OCI-LY7 (cell line): ENCODE measurements around the gene CCDC117.

Experiments
- CTCF ChIP-seq: fragments of 200-600 bp; sonication (generic); conservative IDR thresholded peaks from 2 replicates; pipeline ENCODE4 v1.5.1; 2014; ENCODE audit warnings: mild to moderate bottlenecking, antibody characterized with exemption, low read length, moderate library complexity, mixed read lengths
- EZH2phosphoT487 ChIP-seq: fragments of 200-600 bp; sonication (generic); IDR thresholded peaks from 2 replicates; pipeline ENCODE4 v1.6.1; 2018; ENCODE audit warnings: low read depth, borderline replicate concordance, mild to moderate bottlenecking, mixed run types, antibody characterized with exemption, low read length, moderate library complexity, mixed read lengths

GRCh38 chr22:28819253-28820096 is 47.0 kb downstream of the CCDC117 start:
- TF ChIP-seq CTCF, result no peak
- TF ChIP-seq EZH2phosphoT487, result no peak
